ENCODE results near the gene AHCTF1. TPM values are rescaled to one million over a fixed set of nuclear protein-coding genes. Genes with fewer than 3 reads are reported as not detected.
"Not testable (repeated sequence)": the region's sequence is repeated elsewhere in the genome, so short reads cannot be mapped to it uniquely, and the experiment has no call there.

Gene AHCTF1
- total RNA-seq, 1 experiment from 2014 or later, result 58.2 TPM

DNA sequence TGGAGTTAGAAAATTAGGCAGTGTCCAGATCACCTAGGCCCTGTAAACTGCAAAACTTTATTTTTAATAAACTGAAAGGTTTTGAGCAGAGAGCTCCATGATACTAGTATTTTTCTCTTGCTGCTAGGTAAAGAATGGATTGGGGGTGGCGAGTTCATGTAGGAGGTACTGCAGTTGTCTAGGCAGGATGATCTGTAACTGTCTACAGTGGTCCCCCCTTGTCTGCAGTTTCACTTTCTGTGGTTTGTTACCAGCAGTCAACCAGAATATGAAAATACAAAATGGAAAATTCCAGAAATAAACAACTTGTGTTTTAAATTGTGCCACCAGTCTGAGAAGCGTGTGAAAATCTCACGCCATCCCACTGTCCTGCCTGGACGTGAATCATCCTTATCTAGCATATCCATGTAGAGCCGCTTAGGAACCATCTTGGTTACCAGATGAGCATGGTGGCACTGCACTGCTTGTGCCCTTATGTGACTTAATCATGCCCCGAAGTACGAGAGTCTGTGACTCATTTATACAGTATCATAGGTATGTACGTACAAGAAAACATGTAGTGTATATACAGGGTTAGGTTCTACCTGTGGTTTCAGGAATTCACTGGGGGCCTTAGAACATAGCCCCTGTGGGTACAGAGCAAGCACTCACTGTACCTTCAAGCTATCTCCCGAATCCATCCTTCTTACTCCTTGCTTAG is 94.2 kb downstream of the AHCTF1 start:
- no peak overlapping the region for H3K4me3 ChIP-seq
- H3K27me3 ChIP-seq, result no peaks in the 10 kb centered on the region
- no peak for DNase-seq
- H3K4me1 ChIP-seq, result no peaks in the 10 kb centered on the region
- H3K9me3 ChIP-seq (replicated peaks), result no peaks in the 10 kb centered on the region
- H3K27ac ChIP-seq, result no peak overlapping the region
- peaks cover 22% of the 10 kb centered on the region for H3K36me3 ChIP-seq

DNA sequence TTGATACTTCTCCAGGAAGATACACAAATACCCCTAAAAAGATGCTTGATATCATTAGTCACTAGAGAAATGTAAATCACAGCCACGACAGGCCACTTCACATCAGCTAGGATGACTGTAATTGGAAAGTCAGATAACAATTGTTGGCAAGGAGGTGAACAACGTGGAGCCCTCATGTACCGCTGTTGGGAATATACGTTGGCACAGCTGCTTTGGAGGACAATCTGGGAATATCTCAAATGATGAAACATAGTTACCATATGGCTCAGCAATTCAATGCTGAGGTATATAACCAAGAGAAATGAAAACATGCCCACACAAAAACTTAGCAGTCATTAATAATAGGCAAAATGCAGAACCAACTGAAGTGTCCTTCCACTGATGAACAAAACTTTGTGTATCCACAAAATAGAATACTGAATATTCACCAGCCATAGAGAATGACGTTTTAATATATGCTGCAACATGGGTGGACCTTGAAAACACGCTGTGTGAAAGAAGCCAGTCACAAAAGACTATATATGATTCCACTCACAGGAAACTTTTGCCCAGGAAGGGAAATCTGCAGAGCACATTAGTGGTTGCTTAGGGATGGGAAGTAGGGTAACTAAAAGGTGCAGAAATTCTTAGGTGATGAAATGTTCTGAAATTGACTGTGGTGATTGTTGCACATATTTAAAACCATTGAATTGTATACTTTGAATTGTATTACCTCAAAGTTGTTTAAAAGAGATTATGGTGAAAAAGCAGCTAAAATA is 95.4 kb downstream of the AHCTF1 start:
- H3K4me1 ChIP-seq, result no peaks in the 10 kb centered on the region
- no peaks in the 10 kb centered on the region for H3K27me3 ChIP-seq
- H3K9me3 ChIP-seq (replicated peaks), result no peaks in the 10 kb centered on the region
- no peak overlapping the region for H3K4me3 ChIP-seq
- H3K36me3 ChIP-seq, result peaks cover 11% of the 10 kb centered on the region
- DNase-seq, result peak in 1 of 2 experiments; percentile 22
- no peak overlapping the region for H3K27ac ChIP-seq

DNA sequence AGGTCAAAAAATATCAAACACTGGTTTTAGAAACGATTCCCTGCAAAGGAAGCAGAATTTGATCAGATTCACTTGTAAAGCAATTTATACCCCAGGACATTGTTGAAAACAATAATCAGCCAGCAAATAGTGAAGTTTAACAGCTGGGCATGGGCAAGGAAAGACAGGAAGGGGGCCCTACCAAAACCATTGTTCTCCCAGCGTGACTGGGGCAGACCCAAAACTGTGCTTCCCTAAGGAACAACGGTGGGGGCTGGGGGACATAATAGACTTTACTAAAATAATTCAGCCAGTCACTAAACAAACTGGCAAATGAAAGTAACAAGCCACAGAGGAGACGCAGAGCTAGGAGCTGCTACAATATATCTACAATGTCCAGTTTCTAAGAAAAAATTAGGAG is 100.2 kb downstream of the AHCTF1 start:
- H3K36me3 ChIP-seq, result no peaks in the 10 kb centered on the region
- H3K9me3 ChIP-seq (replicated peaks), result peaks cover 3% of the 10 kb centered on the region; the same call in 1 of the 2 replicates
- H3K4me3 ChIP-seq, result no peak overlapping the region
- no peak overlapping the region for H3K27ac ChIP-seq
- no peak for DNase-seq
- H3K4me1 ChIP-seq, result no peaks in the 10 kb centered on the region
- no peaks in the 10 kb centered on the region for H3K27me3 ChIP-seq

DNA sequence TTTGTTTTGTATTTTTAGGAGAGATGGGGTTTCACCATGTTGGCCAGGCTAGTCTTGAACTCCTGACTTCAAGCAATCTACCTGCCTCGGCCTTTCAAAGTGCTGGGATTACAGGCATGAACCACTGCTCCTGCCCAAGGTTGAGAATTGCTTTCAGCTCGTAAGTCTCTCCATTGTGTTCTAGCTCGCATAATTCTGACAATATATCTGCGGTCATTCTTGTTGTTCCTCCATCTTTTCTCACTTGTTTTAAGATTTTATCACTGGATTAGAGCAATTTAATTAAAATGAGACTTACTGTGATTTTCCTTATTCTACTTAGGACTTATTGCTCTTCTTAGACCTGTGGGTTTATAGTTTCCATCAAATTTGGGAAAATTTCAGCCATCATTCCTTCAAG is 102.9 kb downstream of the AHCTF1 start:
- Histone ChIP-seq H3K27ac (no peak overlapping the region), H3K36me3 (no peaks in the 10 kb centered on the region), H3K27me3 (no peaks in the 10 kb centered on the region), H3K4me1 (no peaks in the 10 kb centered on the region), H3K4me3 (no peak overlapping the region), H3K9me3 (replicated peaks) (peaks cover 3% of the 10 kb centered on the region; the same call in 1 of the 2 replicates)
- no peak for DNase-seq

DNA sequence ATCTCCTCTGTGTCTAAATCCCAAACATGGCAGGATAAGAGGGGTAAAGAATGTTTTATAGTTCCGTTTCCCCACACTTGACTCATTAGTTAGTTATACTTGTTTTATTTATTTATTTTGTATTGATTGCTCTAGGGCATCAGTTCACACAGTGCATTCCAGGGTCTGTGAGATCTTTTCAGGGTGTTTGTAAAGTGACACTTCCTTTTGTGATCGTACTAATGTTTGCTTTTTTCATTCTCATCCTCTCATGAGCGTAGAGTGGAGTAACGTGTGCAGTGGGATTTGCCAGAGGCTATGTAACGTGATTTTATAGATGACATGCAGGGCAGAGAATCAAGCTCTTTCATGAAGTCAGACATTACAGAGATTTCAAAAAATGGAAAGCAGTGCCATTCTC is 104.4 kb downstream of the AHCTF1 start:
- Histone ChIP-seq H3K36me3 (no peaks in the 10 kb centered on the region), H3K27me3 (no peaks in the 10 kb centered on the region), H3K4me1 (no peaks in the 10 kb centered on the region), H3K27ac (no peak overlapping the region), H3K9me3 (replicated peaks) (peaks cover 3% of the 10 kb centered on the region; the same call in 1 of the 2 replicates), H3K4me3 (no peak overlapping the region)
- DNase-seq, result peak in 1 of 2 experiments; percentile 23

DNA sequence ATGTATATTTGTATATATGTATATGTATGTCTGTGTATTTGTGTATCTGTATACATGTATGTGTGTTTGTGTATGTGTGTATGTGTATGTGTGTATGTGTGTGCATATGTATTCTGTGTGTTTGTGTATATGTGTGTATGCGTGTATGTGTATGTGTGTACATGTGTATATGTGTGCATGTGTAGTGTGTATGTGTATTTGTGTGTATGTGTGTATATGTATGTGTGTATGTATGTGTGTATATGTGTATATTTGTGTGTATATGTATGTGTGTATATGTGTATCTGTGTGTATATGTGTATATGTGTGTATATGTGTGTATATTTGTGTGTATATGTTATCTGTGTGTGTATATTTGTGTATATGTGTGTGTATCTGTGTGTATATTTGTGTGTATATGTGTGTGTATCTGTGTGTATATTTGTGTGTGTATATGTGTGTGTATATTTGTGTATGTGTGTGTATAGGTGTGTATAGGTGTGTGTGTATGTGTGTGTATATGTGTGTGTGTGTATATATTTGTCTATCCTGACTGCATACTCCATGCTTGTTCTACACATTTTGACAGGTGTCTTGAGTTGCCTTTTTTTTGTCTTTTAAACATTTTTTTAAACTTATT is 106.1 kb downstream of the AHCTF1 start:
- no peaks in the 10 kb centered on the region for H3K27me3 ChIP-seq
- H3K9me3 ChIP-seq (replicated peaks), result peaks cover 3% of the 10 kb centered on the region; the same call in 1 of the 2 replicates
- no peak overlapping the region for H3K27ac ChIP-seq
- DNase-seq, result no peak
- H3K36me3 ChIP-seq, result no peaks in the 10 kb centered on the region
- H3K4me1 ChIP-seq, result no peaks in the 10 kb centered on the region
- H3K4me3 ChIP-seq, result no peak overlapping the region

DNA sequence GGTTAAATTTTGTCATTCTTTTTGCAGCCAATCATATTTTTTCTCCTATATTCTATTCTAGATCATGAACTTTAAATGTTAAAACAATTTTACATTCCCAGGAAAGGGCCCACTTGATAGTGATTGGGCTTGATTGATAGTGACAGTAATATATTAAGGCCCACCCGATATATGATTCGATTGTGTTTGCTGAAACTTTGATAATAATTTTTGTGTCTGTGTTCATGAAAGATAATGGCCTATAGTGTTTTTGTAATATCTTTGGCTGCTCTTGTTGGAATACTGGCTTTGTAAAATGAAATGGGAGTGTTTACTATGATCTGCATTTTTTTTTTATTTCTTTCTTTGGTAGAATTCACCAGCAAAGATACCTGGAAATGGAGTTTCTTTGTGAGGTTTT is 107.2 kb downstream of the AHCTF1 start:
- H3K27ac ChIP-seq, result no peak overlapping the region
- H3K4me1 ChIP-seq, result no peaks in the 10 kb centered on the region
- peaks cover 3% of the 10 kb centered on the region; the same call in 1 of the 2 replicates for H3K9me3 ChIP-seq (replicated peaks)
- DNase-seq, result no peak
- H3K36me3 ChIP-seq, result no peaks in the 10 kb centered on the region
- no peaks in the 10 kb centered on the region for H3K27me3 ChIP-seq
- H3K4me3 ChIP-seq, result no peak overlapping the region

DNA sequence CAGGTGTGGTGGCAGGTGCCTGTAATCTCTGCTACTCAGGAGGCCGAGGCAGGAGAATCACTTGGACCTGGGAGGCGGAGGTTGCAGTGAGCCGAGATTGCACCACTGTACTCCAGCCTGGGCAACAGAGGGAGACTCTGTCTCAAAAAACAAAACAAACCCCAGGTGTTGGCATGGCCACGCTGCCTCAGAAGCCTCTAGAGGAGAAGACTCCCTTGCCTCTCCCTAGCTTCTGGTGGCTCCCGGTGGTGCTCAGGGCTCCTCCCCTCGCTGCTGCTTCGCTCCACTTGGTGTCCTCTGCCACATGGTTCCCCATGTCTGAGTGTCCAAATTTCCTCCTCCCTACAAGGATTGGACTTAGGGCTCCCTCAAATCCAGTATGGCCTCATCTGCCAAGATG is 109.6 kb downstream of the AHCTF1 start:
- not testable (repeated sequence) for H3K4me1 ChIP-seq; DNase-seq; H3K9me3 ChIP-seq (replicated peaks); H3K27me3 ChIP-seq; H3K27ac ChIP-seq; H3K36me3 ChIP-seq; H3K4me3 ChIP-seq

DNA sequence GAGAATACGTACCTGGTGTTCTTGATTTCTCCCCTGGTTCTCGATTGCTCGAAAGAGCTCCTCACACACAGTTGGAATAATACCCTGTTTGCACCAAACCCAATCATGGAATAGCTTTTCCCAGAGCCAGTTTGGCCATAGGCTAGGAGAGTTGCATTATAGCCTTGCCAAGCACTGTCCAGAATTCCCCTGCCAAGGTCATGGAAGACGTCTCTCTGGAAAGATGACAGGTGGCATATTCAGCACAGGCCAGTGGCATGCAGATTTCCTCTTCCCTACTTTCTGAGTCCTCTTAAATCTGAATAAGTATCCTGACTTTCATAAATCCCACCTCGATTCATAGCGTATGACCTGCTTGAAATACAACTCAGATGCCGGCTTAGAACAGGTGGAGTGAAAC is 111.1 kb downstream of the AHCTF1 start:
- Histone ChIP-seq H3K4me3 (no peak overlapping the region), H3K9me3 (replicated peaks) (no peaks in the 10 kb centered on the region), H3K27ac (no peak overlapping the region), H3K27me3 (no peaks in the 10 kb centered on the region), H3K4me1 (no peaks in the 10 kb centered on the region), H3K36me3 (no peaks in the 10 kb centered on the region)
- no peak for DNase-seq

DNA sequence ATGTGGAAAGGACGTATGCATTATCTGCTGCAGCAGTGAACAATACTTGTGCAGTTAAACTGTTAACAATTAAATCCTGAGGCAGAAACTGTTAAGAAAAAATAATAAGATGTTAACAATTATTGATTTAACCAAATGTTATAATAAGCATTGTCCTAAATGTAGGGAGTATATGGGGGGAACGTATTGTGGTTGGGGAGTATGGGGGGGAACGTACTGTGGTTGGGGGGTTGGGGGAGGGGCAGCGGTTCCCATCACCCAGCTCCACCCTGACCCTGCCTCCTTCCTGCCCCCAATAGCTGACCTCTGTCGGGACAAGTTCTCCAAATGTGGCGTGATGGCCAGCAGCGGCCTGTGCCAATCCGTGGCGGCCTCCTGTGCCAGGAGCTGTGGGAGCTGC is 114.0 kb downstream of the AHCTF1 start:
- not testable (repeated sequence) for H3K27me3 ChIP-seq; DNase-seq; H3K4me1 ChIP-seq; H3K4me3 ChIP-seq; H3K9me3 ChIP-seq (replicated peaks); H3K36me3 ChIP-seq; H3K27ac ChIP-seq

DNA sequence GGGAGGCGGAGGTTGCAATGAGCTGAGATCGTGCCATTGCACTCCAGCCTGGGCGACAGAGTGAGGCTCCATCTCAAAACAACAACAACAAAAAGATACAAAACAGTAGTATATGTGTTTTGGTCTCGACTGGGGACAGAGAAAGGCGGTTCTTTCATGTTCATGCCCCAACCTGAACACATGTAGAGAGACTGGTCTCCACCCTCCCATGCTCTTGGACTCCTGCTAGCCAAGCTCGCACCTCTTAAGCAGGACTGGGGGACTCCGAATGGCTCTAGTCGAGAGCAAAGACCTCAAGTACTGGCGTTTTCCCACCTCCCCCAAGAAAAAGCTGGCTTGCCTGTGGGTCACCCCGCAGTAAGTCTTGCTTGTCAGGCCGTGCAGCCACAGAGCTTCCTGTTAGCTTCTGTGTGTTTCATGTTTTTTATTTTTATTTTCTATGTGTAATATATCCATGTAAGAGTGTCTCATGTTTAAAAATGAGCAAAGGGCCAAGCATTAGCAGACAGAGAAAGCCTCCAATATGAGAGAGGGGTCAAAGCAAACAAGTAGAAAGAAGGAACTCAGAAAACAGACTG is 116.0 kb downstream of the AHCTF1 start:
- no peak for DNase-seq
- Histone ChIP-seq H3K36me3 (no peaks in the 10 kb centered on the region), H3K4me3 (no peak overlapping the region), H3K4me1 (no peaks in the 10 kb centered on the region), H3K27ac (no peak overlapping the region), H3K27me3 (no peaks in the 10 kb centered on the region), H3K9me3 (replicated peaks) (no peaks in the 10 kb centered on the region)

DNA sequence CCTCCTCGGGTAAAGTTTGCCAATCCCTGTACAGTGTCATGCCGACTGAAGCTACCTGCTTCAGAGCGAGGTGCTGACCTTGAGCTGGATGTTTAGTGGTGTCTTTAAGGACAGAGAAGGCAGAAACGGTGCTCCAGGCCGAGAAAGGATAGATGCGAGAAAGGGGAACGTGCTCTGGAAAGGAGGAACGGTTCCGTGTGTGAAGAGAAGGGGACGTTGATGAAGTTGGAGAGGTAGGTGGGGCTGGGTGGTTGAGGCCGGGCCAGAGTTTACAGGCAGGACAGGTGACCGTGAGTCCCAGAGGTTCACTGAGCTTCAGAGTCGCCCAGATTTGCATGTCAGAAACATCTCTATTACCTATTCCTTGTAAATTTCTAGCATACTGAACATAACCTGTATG is 116.9 kb downstream of the AHCTF1 start:
- Histone ChIP-seq H3K27ac (no peak overlapping the region), H3K27me3 (no peaks in the 10 kb centered on the region), H3K9me3 (replicated peaks) (no peaks in the 10 kb centered on the region), H3K4me1 (no peaks in the 10 kb centered on the region), H3K36me3 (no peaks in the 10 kb centered on the region), H3K4me3 (no peak overlapping the region)
- DNase-seq, result no peak

DNA sequence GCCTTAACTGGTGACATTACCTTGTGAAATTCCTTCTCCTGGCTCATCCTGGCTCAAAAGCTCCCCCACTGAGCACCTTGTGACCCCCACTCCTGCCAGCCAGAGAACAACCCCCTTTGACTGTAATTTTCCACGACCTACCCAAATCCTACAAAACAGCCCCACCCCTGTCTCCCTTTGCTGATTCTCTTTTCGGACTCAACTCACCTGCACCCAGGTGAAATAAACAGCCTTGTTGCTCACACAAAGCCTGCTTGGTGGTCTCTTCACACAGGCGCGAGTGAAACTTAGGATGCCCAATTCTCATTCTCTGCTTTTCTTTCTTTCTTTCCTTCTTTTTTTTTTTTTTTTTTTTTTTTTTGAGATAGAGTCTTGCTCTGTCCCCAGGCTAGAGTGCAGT is 118.4 kb downstream of the AHCTF1 start:
- H3K27me3 ChIP-seq; H3K4me1 ChIP-seq; DNase-seq; H3K9me3 ChIP-seq (replicated peaks); H3K4me3 ChIP-seq; H3K36me3 ChIP-seq; H3K27ac ChIP-seq: not testable (repeated sequence)

DNA sequence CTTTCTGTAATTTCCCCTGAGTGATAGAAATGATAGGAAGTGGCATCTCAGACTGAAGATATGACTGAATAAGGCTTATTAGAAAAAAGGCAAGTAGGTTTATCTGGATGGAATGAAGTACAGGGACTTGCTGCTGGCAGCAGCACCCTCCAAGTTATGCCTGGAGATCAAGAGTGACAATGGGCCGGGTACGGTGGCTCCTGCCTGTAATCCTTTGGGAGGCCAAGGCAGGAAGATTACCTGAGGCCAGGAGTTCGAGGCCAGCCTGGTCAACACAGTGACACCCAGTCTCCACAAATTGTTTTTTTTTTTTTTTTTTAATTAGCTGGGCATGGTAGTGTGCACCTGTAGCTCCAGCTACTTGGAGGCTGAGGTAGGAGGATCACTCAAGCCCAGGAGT is 119.8 kb downstream of the AHCTF1 start:
- Histone ChIP-seq H3K9me3 (replicated peaks) (no peaks in the 10 kb centered on the region), H3K4me3 (no peak overlapping the region), H3K27me3 (no peaks in the 10 kb centered on the region), H3K36me3 (no peaks in the 10 kb centered on the region), H3K4me1 (no peaks in the 10 kb centered on the region), H3K27ac (no peak overlapping the region)
- no peak for DNase-seq

DNA sequence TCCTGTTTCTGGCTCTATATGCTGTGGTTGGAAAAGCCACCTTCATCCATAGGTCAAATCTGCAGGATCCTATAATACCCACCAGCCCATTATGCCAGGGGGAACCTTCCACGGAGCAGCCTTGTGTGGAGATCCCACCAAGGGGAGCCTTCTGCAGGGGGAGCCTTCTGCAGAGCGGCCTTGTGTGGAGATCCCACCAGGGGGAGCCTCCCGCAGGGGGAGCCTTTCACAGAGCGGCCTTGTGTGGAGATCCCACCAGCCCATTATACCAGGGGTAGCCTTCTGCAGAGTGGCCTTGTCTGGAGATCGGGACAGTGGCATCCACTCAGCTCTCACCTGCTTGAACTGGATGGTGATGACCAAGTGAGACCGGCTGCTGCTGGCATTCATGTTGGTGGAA is 122.3 kb downstream of the AHCTF1 start:
- H3K4me3 ChIP-seq, result no peak overlapping the region
- DNase-seq, result no peak
- H3K27ac ChIP-seq, result no peak overlapping the region
- H3K27me3 ChIP-seq, result no peaks in the 10 kb centered on the region
- H3K4me1 ChIP-seq, result no peaks in the 10 kb centered on the region
- H3K9me3 ChIP-seq (replicated peaks), result no peaks in the 10 kb centered on the region
- no peaks in the 10 kb centered on the region for H3K36me3 ChIP-seq

All from SJCRH30 (cell line).